ENCODE results near the gene SEMA4F.

The SEMA4F gene

DNA sequence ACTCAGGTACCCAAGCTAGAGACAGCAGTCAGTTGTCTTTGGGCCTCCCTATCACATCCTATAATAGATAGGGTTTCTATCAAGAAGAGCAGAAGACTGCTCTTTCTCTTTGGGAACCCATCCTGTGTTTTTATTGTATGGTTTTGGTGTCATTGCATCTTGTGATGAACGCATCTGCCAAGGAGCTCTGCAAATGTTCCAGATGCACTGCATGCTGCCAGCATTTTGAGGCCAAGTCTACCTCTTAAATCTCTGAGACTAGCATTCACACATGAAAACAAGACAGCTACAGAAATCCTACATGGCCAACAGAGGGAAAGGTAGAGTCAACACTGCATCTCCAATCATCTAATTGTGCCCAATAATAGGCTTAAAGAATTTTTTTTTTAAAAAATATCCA is 14.0 kb downstream of the SEMA4F start:
- DNase-seq (ENCODE audit: low read depth in 2 of 2): no peak

DNA sequence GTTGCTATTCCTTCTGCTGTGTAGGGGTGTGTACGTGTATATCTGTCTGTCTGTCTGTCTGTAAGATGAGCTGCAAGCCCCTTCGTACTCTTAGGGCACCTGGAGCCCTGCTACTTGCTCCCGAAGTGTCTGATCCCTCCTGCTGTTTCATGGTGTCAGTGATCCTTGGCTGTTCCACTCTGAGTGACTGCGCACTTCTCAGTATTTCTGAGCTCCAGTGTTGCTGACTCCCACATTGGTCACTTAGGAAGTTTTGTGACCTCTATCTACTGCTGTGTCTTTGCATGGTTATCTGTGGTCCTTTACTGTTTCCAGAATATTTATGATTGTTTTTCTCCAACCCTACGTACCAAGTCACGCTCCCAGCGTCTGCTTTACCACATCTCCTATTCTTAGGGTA is 16.2 kb downstream of the SEMA4F start:
- DNase-seq (ENCODE audit: low read depth in 2 of 2): no peak

DNA sequence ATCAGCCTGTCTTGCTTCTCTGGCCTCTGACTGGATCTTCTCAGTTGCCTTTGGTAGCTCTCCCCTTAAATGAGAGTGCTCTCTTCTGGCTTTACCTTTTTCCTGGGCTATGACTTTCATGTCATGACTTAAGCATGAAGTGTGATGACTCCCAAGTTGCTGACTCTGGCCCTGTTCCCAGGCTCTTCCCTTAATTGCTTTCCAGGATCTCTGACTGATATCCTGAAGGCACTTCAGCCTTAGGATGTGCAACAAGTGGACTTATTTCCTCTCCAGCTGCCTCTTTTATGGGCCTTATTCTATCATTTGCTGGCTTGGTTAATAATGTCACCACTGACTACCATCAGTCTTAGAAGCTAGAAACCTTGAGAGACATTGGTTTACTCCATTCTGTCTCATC is 17.4 kb downstream of the SEMA4F start:
- no peak for DNase-seq (ENCODE audit: low read depth in 2 of 2)

DNA sequence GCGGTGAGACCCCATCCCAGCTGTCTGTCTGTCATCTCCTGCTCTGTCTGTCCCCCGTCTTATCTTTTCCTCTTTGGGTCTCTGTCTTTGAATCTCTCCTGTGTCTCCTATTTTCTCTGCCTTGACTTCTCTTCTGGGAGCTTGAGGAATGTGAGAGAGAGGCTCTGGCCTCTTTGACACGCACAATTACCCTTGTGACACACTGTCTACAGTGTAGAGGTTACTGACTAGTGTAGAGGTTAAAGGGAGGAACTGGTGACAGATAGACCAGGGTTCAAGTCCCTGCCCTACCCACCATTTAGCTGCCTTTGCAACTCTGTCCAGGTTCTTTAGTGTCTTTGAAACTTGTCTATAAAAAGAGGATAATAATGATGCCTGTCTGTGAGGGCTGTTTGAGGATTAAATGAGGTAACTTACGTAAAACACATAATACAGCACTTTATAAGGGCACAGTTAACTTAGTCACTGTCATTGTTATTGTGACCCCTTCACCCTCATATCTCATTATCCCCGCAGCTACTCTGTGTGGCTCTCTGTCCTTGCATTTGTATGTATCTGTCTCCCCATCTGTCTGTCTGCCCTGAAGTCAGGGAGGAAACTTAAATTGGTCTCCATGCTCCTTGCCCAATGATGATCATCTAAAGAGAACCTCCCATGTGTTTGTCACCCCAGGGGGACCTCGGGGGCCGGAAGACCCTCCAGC is 19.9 kb downstream of the SEMA4F start:
- DNase-seq (ENCODE audit: low read depth in 2 of 2): no peak

DNA sequence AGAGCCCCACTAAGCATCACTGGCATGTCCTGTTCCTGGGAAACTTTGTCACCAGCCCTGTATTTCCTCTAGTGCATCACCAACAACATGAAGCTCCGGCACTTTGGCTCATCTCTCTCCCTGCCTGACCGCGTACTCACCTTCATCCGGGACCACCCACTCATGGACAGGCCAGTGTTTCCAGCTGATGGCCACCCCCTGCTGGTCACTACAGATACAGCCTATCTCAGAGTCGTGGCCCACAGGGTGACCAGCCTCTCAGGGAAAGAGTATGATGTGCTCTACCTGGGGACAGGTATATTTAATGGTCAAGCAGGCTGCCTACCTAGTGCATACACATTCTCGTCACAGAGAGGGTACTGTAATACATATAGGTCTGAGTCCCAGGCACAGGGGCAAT is 21.0 kb downstream of the SEMA4F start:
- DNase-seq (ENCODE audit: low read depth in 2 of 2): no peak

DNA sequence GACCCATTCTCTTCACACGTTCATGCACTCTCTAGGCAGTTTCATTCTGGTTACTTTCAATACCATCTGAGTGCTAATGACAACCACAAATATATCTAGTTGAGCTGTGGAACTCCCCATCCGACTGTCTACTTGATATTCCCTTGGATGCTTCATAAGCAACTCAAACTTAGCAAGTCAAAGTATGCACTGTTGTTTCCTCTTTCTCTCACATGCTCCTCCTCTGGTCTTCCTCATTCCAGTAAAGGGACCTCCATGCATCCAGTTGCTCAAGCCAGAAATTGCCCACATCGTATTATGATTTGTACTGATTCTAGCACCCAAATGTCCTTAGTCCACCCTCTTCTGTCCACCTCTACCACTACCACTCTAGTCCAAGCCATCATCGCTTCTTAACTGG is 22.3 kb downstream of the SEMA4F start:
- DNase-seq (ENCODE audit: low read depth in 2 of 2): no peak

DNA sequence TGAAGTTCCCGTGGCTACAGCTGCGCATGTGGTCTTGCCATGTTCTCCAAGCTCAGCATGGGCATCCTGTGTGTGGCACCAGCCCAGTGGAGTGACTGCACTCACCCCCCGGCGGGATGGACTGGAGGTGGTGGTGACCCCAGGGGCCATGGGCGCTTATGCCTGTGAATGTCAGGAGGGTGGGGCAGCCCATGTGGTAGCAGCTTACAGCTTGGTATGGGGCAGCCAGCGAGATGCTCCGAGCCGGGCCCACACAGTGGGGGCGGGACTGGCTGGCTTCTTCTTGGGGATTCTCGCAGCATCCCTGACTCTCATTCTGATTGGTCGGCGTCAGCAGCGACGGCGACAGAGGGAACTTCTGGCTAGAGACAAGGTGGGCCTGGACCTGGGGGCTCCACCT is 25.6 kb downstream of the SEMA4F start:
- no peak for DNase-seq (ENCODE audit: low read depth in 2 of 2)

DNA sequence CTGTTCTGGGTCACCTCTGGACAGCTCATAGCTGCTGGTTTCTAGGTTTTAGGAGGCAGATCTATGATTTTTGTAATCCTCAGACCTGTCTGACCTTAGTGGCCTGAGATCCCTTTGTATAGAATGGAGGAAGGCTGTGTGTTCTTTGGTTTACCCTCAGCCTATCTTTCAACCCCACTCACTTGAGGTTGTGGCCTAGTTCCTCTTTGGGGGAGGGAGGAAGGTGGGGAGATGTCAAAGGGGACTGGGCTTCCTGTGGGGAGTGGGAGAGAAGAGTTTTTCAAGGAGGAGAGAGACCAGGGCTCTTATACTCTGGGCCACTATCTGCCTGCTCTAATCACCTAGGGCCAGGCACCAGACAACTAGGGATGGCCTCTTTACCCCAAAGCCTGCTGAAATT is 28.5 kb downstream of the SEMA4F start:
- DNase-seq (ENCODE audit: low read depth in 2 of 2): no peak

DNA sequence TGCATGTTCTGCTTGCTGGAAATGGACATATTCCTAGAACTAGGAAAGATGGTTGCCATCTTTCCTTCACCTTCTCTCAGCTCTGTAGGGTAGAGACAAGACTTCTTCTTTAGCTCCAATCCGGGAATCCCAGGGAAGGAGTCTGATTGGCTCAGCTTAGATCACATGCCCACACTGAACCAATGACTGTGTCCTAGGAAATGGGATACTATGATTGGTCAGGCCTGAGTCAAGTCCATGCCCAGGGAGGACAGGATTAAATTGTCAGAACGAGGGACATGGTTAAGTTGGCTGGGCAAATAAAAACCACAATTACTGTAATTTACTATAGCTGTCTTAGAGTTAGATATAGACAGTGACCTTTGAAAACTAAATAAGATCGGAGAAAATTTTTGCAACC is 31.4 kb downstream of the SEMA4F start:
- DNase-seq (ENCODE audit: low read depth in 2 of 2): no peak

DNA sequence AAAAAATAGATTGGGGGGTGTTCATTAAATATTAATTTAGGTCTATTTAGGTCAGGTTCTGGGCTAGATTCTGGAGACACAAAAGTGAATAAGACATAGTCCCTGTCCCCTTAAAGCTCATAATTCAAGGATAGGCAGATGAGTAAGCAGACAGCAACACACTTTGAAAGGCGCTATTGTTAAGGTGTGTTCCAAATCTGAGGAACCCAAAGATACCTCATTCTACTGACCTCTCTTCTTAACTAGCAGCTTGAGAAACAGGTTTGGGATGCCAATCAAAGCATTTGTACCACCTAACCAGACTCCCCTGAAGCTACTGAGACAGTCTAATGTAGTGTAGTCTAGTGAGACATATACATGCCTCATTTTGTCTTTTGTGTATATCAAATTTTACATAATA is 34.8 kb downstream of the SEMA4F start:
- DNase-seq (ENCODE audit: low read depth in 2 of 2): no peak

DNA sequence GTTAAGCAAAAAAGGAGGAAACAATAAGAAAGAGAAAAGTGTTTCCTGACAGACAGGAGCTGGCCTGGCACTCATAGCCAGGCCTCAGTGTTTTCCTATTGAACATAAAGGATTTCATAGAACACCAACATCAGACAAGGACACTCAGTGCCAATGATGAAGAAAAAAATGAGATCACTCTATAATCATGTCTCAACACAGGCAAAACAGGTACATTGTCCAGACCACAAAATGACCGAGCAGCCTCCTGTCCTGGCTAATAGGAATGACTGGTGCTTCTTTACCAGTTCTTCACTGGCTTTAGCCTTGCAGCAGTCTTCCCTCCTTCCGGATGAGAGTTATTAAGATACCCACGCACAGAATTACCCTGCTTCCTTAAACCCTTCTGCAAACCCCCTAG is 35.6 kb downstream of the SEMA4F start:
- DNase-seq (ENCODE audit: low read depth in 2 of 2): no peak

DNA sequence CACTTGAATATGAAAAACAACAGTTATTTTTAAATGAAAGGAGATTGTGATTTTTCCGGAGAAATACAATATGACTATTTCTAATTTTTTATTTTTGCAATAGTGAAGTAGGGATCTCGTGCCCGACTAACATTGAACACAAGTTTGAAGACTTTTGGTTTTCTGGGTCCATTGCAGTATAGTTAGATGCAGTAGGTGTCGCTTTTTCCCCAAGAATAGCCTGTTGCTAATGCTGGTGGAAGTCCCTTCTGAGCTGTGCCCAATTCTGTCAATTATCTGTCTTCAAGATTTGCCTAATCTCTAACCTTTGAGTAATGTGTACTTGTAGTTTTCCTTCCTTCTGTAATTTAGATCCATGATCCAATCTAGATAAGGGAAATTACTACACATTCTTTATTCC is 36.5 kb downstream of the SEMA4F start:
- no peak for DNase-seq (ENCODE audit: low read depth in 2 of 2)

DNA sequence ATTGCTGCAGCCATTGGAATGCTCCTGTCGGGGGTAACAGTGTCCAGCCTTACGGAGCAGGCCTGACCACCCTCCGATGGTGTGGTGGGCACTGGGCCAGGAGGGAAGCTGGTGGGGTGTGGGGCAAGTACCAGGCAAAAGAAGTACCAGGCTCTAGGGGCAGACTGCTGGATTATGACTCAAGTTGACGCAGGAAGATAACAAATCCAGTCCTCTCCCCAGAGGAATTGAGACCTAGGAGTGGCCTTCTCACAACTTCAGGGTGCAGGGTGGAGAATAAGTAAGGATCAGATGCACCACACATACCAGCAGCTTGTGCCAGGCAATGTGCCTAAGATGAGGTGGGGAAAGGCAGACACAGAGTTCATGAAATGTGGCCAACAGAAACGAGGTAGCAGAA is 37.9 kb downstream of the SEMA4F start:
- DNase-seq (ENCODE audit: low read depth in 2 of 2): no peak

DNA sequence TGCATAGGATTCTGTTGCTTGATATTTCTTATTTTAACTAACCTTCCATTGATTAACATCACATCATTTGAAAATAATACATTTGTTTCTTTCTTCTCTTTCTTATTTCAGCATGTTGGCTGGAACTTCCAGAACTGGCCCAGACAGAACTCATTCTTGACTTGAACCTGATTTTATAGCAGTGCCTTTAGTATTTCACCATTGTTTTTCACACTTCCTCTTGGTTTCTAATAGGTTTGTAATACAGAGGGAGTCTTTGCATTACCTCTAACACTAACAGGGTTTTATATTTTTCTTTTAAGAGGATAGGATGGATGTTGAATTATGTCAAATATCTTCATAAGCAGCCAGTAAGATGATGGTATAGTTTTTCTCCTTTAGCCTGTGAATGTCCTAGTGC is 39.2 kb downstream of the SEMA4F start:
- no peak for DNase-seq (ENCODE audit: low read depth in 2 of 2)

DNA sequence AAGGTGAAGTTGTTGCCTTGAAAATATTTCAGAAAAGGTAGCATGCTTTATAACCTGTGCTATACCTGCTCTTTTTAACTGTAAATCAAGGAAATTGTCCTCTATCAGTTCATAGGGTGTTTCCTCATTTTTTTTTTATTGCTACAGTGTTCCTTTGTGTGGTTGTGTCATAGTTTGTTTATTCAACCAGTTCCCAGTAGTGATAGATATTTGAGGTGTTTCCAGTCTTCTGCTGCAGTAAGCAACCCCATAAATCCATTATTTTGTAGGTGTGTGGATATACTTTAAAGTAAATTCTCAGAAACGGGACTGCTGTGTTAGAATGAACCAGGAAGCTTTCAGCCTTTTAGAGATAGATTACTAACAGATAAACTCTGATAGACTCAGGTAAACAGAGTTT is 39.6 kb downstream of the SEMA4F start:
- DNase-seq (ENCODE audit: low read depth in 2 of 2): no peak

DNA sequence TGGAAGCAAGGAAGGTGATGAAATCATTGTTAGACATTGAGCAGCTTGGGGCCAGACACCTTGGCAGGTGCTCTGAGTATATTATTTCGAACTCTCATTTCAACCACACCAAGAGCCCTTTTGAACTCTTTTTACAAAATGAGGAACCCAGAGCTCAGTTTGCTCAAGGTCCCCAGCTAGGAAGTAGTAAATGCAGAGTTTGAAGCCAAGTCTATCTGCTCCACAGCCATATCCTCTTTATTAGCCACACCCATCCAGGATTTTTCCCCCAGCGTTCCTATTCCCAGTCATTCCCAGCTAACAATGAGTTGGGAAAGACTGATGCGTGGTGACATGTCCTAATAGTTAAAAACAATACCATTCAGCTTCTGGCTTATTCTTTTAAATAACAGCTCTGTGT is 40.2 kb downstream of the SEMA4F start:
- DNase-seq (ENCODE audit: low read depth in 2 of 2): no peak

DNA sequence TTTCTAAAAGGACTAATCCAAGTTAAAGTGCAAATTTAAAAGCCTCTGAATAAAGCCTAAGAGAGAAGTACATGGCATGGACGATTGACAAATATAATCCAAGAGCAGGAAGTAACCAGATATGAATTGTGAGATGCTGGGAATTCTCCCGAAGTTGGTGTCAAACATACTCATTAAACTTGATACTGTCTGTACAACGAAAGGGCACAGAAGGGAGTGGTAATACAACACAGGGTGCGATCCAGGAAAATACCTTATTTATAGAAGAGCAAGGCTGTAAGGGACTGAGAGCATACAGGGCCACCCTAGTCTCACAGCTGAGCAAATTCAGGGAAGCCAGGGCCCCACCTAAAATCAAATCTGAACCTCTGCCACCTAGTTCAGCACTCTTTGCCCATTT is 41.6 kb downstream of the SEMA4F start:
- DNase-seq (ENCODE audit: low read depth in 2 of 2): no peak

DNA sequence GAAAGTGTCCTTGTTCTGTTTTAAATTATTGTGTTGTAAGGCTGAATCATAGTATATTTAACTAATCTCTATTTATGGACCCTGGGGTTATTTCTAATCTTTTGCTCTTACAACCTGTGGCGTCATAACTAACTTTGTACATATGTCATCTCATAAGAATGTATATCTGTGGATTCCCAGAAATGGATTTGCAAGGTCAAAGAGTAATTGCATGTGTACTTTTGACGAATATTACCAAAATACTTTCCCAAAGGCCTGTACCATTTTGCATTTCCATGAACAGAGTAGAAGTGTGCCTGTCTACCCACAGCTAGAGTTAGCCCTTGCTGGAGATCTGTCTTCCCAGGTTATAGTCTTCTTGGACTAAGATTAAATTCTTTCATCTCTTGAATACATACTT is 42.8 kb downstream of the SEMA4F start:
- no peak for DNase-seq (ENCODE audit: low read depth in 2 of 2)

DNA sequence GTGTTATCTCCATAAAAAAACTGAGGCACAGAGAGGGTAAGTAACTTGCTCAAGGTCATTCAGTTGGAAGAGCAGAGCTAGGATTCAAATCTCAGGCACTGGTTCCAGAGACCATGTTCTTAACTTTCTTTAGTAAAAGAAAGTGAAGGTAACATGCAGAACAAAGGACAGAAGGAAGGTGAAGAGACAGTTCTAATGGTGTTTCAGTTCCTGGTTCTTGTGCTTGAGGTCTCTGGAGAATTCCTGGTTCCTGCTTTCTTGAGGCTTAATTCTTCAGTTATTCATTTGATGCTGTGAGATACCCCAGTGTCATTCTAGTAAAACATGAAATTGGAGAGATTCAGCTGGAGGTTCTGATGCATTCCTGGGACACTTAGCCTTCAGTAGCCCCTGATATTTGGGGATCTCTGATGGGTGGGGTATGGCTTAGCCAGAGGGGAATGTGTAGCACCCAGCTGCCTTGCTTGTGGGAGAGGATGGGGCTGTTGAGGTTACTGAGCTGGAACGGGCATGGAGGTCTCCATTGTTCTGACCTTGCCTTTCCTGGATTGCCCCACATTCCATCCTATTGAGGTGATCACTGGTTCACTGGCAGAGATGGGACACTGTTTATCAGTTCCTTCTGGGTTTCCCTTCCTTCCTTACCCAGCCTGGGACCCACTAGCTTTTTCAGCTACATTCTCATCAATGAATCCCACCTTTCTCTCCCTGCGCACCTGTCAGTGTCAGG is 46.8 kb downstream of the SEMA4F start:
- DNase-seq (ENCODE audit: low read depth in 2 of 2): no peak

DNA sequence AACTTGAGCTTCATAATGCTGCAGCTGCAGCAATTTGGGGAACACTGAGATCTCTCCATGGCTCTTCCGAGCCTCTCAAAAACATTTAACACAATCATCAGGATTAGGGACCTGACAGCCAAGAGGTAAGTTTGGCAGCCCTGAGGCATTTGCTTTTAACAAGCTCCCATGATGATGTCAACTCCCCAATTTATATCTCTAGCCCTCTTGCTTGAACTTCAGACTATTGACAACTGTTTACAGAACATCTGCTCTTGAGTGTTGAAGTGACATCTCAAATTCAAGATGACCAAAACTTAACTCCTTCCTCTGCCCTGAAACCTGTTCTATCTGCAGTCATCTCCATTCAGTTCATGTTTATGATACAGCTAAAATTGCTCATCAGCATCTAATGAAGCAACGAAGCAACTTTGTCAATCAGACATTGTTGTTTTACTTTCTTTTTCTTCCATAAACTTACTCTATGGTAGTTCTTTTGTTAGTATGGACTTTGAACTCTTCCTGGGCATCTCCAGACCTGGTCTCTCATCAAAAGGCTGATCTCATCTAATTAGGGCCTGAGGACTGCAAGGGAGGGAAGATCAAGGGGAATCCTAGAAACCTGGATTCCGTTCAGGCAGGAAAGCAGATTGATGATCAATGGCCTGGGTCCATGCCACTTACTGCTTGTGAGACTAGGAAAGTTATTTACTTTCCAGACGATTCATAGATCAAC is 48.1 kb downstream of the SEMA4F start:
- no peak for DNase-seq (ENCODE audit: low read depth in 2 of 2)

DNA sequence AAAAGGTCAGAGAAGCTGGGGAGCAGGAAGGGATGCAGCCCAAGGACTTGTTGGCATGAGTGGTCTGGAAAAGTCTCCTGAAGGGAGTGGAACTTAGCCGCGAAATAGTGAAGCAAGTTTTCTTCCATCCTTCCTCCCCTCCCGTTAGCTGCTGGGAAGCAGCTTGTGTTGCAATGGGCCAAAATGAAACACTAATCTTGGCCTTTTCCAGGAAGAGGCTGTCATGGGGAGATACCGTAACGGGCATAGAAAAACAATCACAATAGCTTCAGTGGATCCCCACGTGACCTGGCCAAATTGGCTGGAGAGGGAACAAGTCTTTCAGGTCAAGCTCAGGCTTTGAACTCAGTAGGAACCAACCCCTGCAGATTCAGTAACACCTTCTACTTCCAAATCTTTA is 49.3 kb downstream of the SEMA4F start:
- no peak for DNase-seq (ENCODE audit: low read depth in 2 of 2)

DNA sequence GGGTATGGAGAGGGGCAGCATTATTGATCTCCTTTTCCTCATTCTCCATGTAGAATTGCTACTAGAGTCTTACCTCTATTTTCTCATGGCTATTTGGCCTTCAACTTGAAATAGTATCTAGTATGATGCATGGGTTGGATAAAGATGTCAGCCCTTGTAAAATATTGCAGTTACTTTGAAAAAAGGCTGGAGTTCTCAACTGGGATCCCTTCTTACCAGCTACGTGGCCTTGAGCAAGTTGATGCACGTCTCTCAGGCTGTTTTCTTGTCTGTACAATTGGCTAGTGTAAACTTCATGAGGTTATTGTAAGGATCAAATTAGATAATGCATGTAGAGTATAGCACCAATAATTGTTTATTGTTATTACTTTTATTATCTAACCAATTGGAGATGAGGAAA is 50.2 kb downstream of the SEMA4F start:
- DNase-seq (ENCODE audit: low read depth in 2 of 2): no peak

DNA sequence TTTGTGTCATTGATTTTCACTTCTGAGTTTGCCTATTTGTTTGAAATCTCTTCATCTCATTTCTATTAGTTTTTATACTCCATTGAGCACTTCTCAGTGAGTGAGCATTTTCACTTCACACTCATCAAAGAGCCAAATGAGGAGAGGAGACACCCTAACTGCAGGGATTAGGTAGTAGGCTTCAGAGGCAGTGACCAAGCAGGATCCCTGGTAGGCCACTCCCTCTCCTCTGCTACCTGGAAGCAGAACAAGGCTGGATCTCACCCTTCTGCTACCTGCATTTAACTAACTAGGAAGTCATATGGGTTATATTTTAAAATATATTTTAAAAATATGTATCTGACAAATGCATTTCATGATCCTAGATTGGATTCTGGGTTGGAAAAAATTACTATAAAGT is 52.7 kb downstream of the SEMA4F start:
- DNase-seq (ENCODE audit: low read depth in 2 of 2): no peak
